AG04449 (cell line): ENCODE measurements around the gene CCDC85A.

Experiments
- CTCF ChIA-PET: fragments of 350-600 bp; formaldehyde crosslinking; extraction: SDS; loops from one replicate; lab custom pipeline; 2021; ENCODE audit warnings: antibody characterized with exemption; lab: Yijun Ruan, JAX
- POLR2A ChIA-PET: fragments of 400-600, 350-600 bp; formaldehyde crosslinking; extraction: SDS; loops from one replicate; lab custom pipeline; 2020; ENCODE audit warnings: antibody characterized with exemption, inconsistent platforms; lab: Yijun Ruan, JAX
- DNase-seq: peaks from one replicate; pipeline ENCODE4 v3.0.0-alpha.2; 2010; ENCODE audit warnings: low read depth, low spot score
- H3K4me3 ChIP-seq: 2 replicates; pipeline ENCODE4 v1.5.1; 2011; ENCODE audit warnings: low read depth, mild to moderate bottlenecking, control low read depth, low read length
- CTCF ChIP-seq: IDR thresholded peaks from one replicate; pipeline ENCODE4 v1.5.1; 2011; ENCODE audit warnings: mild to moderate bottlenecking, moderate library complexity, low read length, control low read depth, inconsistent platforms; ENCODE audit not compliant: insufficient read depth; ENCODE audit errors: missing control alignments

The CCDC85A gene

DNA sequence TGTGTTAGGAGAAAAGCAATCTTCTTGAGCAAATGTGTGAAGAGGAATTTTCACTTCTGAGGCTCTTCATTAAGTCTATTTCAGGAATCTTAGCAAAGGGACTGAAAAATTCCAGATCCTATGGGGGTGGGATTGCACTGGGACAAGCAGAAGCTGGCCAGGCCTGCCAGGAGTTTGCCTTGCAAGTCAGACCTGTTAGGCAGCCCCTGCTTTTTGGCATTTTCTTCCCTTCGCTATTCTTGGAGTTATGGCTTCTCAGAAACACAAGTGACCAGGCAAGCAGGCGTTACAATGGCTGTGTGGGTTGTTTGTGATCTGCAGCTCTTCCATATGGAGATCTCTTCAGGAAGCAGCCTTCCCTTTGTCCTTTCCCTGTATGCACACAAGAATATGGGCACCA, 8.0 kb upstream of the CCDC85A start:
- POLR2A ChIA-PET, result no interaction called here
- TF ChIP-seq CTCF, result no peak
- no peak for DNase-seq
- H3K4me3 ChIP-seq, result no peak overlapping the region
- CTCF ChIA-PET, result no interaction called here

GRCh38 chr2:56177420-56178220, 6.2 kb upstream of the CCDC85A start:
- POLR2A ChIA-PET, result no interaction called here
- H3K4me3 ChIP-seq, result no peak overlapping the region
- CTCF ChIA-PET, result interaction anchor here (1.0 kb wide), 1 partner anchor 845 kb away, joined by 3 read pairs; no protein-coding TSS in a partner anchor
- no peak for TF ChIP-seq CTCF
- no peak for DNase-seq

DNA sequence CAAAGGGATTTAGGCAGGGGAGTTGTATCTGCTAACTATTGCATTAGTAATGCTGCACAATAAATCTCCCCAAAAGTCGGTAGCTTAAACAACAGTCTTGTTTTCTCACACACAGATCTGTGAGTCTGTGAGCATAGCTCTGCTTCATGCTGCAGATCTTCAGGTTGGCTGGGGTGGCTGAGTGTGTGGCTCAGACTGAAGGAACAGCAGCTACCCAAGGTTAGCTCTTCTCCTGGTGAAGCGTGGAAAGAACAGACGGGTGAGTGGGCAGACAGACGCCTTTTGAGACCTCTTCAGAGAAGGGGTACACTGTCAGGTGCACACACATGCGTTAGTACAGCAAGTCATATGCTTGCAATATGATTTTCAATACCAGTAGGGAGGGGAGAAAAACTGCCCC, 3.9 kb upstream of the CCDC85A start:
- no peak for TF ChIP-seq CTCF
- no peak overlapping the region for H3K4me3 ChIP-seq
- DNase-seq, result no peak
- ChIA-PET POLR2A (no interaction called here), CTCF (interaction anchor here (1.0 to 5.3 kb wide), 4 partner anchors 9 to 1319 kb away, joined by 3 to 78 read pairs (median 6); no protein-coding TSS in a partner anchor)

- TF ChIP-seq CTCF, result no peak
- H3K4me3 ChIP-seq, result no peak overlapping the region
- ChIA-PET POLR2A (no interaction called here), CTCF (interaction anchor here (0.6 to 5.3 kb wide), 8 partner anchors 16 to 1316 kb away, joined by 3 to 78 read pairs (median 4); no protein-coding TSS in a partner anchor)
- DNase-seq, result no peak
These were observed 1.4 kb upstream of the CCDC85A start for GRCh38 chr2:56182420-56182819.

DNA sequence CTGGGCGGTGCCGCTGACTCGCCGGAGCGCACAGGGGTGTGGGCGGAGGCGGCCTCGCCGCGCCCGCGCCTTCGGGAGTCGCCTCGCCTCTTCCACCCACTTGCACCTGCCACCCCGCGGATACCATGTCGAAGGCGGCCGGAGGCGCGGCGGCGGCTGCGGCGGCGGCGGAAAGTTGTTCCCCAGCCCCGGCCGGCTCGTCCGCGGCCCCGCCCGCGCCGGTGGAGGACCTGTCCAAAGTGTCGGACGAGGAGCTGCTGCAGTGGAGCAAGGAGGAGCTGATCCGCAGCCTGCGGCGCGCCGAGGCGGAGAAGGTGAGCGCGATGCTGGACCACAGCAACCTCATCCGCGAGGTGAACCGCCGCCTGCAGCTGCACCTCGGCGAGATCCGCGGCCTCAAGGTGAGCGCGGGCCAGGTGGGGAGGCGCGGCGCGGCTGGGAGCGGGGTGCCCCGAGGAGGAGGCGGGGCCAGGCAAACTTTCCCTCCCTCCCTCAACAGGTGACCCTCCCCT, 766 bp downstream of the CCDC85A start:
- POLR2A ChIA-PET, result interaction anchor here (1.1 kb wide), 1 partner anchor 557 kb away, joined by 3 read pairs; no protein-coding TSS in a partner anchor
- H3K4me3 ChIP-seq, result peak overlapping the region; percentile 76

More for the DNA sequence above, 766 bp downstream of the CCDC85A start:
- no peak for DNase-seq
- TF ChIP-seq CTCF, result no peak
- CTCF ChIA-PET, result interaction anchor here (0.9 to 5.3 kb wide), 23 partner anchors 10 to 1333 kb away, joined by 3 to 78 read pairs (median 7); no protein-coding TSS in a partner anchor
